ENCODE results near the gene SLC8B1.

SLC8B1 gene

DNA sequence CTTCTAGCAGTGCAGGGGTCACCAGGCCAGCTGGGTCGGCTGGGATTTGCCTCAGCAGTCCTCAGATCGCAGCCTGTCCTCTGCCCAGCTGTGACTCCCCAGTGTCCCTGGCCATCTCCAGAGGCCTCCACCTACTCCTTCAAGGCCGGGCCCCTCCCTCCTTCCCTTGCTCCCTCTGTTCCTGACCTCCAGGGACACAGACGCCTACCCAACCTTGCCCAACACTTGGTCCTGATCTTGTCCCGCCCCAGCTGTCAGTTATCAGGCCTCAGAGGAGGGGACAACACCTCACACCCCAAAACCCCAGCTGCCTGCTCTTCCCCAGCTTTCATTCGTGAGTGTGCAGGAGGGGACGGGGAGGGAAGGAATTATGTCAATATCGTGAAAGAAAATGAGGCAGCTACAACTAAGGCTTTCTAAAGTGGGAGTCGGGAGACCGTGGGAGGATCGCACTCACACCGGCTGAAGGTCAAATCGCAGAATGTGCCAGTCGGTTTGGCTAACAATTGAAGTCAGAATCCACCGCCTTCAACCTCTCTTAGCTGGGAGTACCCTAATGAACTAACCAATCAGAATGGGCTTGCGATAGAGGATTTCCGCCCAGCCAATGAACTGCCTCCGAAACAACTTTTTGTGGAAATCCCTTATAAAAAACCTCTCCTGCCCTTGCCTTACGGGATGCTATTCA lies 14.1 kb upstream of the SLC8B1 start:
- DNase-seq (ENCODE audit: low spot score): no peak

DNA sequence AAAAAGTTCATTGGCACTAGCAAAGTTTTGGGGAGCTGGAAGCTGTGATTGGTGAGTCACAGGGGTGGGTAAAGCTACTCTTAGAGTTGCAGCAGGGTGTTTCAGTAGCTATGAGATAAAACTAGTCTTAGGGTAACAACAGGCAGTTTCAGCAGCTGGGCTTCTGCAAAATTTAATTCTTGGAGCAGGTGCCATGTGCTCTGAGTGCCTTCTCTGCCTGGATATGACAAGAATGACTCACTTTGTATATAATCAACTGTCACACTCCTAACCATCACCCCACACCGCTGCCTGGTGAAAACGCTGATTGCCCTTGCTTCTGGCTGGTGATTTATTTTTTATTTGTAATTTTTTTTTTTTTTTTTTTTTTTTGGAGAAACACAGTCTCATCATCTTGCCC lies 13.0 kb upstream of the SLC8B1 start:
- no peak for DNase-seq (ENCODE audit: low spot score)
- TF ChIP-seq, protein P1, sequence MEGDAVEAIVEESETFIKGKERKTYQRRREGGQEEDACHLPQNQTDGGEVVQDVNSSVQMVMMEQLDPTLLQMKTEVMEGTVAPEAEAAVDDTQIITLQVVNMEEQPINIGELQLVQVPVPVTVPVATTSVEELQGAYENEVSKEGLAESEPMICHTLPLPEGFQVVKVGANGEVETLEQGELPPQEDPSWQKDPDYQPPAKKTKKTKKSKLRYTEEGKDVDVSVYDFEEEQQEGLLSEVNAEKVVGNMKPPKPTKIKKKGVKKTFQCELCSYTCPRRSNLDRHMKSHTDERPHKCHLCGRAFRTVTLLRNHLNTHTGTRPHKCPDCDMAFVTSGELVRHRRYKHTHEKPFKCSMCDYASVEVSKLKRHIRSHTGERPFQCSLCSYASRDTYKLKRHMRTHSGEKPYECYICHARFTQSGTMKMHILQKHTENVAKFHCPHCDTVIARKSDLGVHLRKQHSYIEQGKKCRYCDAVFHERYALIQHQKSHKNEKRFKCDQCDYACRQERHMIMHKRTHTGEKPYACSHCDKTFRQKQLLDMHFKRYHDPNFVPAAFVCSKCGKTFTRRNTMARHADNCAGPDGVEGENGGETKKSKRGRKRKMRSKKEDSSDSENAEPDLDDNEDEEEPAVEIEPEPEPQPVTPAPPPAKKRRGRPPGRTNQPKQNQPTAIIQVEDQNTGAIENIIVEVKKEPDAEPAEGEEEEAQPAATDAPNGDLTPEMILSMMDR (IDR thresholded peaks at IDR 0.05; ENCODE audit: extremely low read depth, missing control alignments): no peak

More for the DNA sequence above, 14.1 kb upstream of the SLC8B1 start:
- TF ChIP-seq, protein P1 (IDR thresholded peaks at IDR 0.05; ENCODE audit: extremely low read depth, missing control alignments): no peak

DNA sequence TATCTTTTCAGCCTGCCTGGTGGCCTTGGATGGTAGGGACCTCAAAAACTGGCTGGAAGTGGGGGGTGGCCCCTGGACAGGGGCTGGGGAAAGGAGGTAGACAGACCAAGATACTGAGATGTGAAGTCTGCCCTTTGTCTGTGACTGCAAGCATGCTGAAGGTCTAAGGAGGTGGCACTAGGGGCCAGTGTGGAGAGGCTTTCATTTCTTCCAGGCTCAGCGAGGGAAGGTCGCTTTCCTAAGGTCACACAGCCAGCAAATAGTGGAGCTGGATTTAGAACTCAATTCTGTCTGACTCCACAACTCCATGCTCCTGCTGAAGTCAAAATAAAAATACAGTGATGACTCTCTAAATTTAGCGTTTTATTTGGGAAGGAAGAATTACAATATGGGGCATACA lies 12.2 kb upstream of the SLC8B1 start:
- DNase-seq (ENCODE audit: low spot score): no peak
- TF ChIP-seq, protein P1 (IDR thresholded peaks at IDR 0.05; ENCODE audit: extremely low read depth, missing control alignments): no peak

DNA sequence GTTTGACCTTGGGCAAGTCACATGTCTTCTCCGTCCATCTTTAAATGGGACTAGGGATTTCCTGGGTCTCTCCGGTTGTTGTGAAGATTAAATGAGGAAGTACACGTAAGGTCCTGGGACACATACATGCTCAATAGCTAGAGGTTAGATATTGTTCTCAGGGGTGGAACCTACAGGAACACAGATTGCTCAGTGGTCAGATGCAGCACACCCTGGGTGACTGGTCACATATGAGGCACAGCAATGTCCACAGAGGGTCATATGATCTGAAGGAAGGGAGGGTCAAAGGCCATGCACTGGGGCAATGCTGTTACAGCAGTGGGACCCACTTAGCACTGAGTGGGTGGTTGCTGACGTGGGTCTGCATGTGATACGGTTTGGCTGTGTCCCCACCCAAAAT lies 11.4 kb upstream of the SLC8B1 start:
- no peak for DNase-seq (ENCODE audit: low spot score)
- TF ChIP-seq, protein P1 (IDR thresholded peaks at IDR 0.05; ENCODE audit: extremely low read depth, missing control alignments): no peak

DNA sequence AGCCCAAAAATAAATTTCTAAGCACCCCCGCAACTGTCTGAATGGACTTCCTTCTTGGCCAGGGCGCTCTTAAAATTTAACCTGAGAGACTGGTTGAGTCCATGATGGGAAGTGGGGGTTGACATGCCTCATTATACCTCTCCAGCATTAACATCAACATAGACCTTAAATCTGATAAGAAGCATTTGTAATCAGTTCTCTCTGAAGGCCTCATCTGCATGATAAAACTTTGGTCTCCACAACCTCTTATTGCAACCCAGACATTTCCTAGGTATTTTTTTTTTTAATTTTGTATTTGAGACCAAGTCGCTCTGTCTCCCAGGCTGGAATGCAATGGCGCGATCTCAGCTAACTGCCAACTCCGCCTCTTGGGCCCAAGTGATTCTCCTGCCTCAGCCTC lies 10.4 kb upstream of the SLC8B1 start:
- TF ChIP-seq, protein P1 (IDR thresholded peaks at IDR 0.05; ENCODE audit: extremely low read depth, missing control alignments): no peak
- no peak for DNase-seq (ENCODE audit: low spot score)

DNA sequence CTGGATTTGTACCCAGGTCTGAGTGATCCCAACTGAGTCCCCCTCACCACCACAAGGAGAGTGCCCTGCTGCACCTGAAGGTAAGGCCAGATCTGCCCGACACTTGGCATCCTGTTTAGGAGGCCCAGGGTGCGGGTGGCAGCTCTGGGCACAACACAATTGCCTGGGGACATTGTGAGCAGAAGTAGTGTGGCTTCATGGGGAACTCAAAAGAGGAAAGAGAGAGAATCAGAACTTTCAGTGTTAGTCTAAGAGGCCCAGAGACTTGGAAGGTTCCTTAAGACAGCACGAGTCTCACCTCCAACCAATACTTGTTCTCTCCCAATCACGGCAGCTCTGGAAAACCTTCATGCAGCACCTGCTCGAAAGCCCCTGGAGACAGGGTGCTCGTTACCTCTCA lies 6.6 kb upstream of the SLC8B1 start:
- no peak for DNase-seq (ENCODE audit: low spot score)
- TF ChIP-seq, protein P1 (IDR thresholded peaks at IDR 0.05; ENCODE audit: extremely low read depth, missing control alignments): no peak

DNA sequence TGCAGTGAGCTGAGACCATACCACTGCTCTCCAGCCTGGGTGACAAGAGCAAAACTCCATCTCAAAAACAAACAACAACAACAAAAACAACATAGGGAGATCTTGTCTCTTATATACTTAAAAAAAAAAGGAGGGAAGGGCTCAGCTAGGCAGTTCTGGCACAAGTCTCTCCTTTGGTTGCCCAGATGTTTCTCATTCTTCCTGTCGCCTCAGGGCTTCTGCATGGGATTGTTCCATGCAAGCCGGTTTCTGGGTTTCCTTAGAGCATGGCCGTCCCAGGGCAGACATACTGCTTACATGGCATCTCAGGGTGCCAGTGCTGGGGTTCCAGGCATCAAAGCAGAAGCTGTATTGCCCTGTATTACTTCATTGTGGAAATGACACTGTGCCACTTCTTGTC lies 5.2 kb upstream of the SLC8B1 start:
- no peak for DNase-seq (ENCODE audit: low spot score)
- TF ChIP-seq, protein P1 (IDR thresholded peaks at IDR 0.05; ENCODE audit: extremely low read depth, missing control alignments): no peak

All from GM20000 (cell line).